IMR-90 (cell line): Measurements from ENCODE around the gene RNF31. TPM values are rescaled to one million over a fixed set of nuclear protein-coding genes. Genes with fewer than 3 reads are reported as not detected.

Source experiments
- ATAC-seq: fragments of 200-7000 bp; cut with Tn5 transposase; 2 replicates; pipeline ENCODE4 v1.9.1; 2020; ENCODE audit warnings: low read depth, mild to moderate bottlenecking, moderate library complexity
- BruUV-seq: library from RNA; stranded (reverse); fragments of 400-500 nt; replicated peaks from 2 replicates; lab custom pipeline; 2021; lab: Mats Ljungman, UMichigan
- CTCF ChIA-PET: fragments of 300-600 bp; formaldehyde crosslinking; extraction: SDS; loops from one replicate; lab custom pipeline; 2021; ENCODE audit warnings: antibody characterized with exemption; lab: Yijun Ruan, JAX
- POLR2A ChIA-PET: fragments of 300-600 bp; sonication (Branson Sonifier 250); formaldehyde crosslinking; loops from one replicate; lab custom pipeline; 2022; ENCODE audit warnings: antibody characterized with exemption; ENCODE audit not compliant: unreplicated experiment; lab: Charles Lee
- DNase-seq: peaks from one replicate; pipeline ENCODE4 v3.0.0; 2013
- H2AFZ ChIP-seq: replicated peaks from 2 replicates; pipeline ENCODE3; 2013; ENCODE audit warnings: low read length, mild to moderate bottlenecking; ENCODE audit not compliant: poor library complexity
- H2AK5ac ChIP-seq: 2 replicates; pipeline ENCODE4 v1.6.1; 2013; ENCODE audit warnings: low read depth, low read length, inconsistent platforms
- H2AK9ac ChIP-seq: replicated peaks from 2 replicates; pipeline ENCODE3; 2013; ENCODE audit warnings: mild to moderate bottlenecking, low read depth, low read length, moderate library complexity; ENCODE audit not compliant: poor library complexity
- H2BK120ac ChIP-seq: 2 replicates; pipeline ENCODE4 v1.6.1; 2013; ENCODE audit warnings: low read depth, low read length, inconsistent platforms
- H2BK15ac ChIP-seq: 3 replicates; pipeline ENCODE4 v1.6.1; 2013; ENCODE audit warnings: low read depth, low read length, inconsistent platforms
- H2BK20ac ChIP-seq: 2 replicates; pipeline ENCODE4 v1.6.1; 2013; ENCODE audit warnings: low read depth, mild to moderate bottlenecking, inconsistent platforms, low read length, moderate library complexity
- H2BK5ac ChIP-seq: 2 replicates; pipeline ENCODE4 v1.6.1; 2013; ENCODE audit warnings: mild to moderate bottlenecking, low read depth, low read length, inconsistent platforms; ENCODE audit not compliant: poor library complexity, severe bottlenecking
- H3K14ac ChIP-seq: replicated peaks from 2 replicates; pipeline ENCODE4 v1.6.1; 2013; ENCODE audit warnings: low read depth, low read length, inconsistent platforms
- H3K18ac ChIP-seq: 2 replicates; pipeline ENCODE4 v1.6.1; 2013; ENCODE audit warnings: low read depth, low read length, control low read depth
- H3K23ac ChIP-seq: 2 replicates; pipeline ENCODE4 v1.6.1; 2013; ENCODE audit warnings: low read depth, low read length, inconsistent platforms
- H3K27ac ChIP-seq: 2 replicates; pipeline ENCODE4 v1.5.1; 2013; ENCODE audit warnings: mild to moderate bottlenecking, control low read depth, low read length; ENCODE audit not compliant: insufficient read depth
- H3K27me3 ChIP-seq: 2 replicates; pipeline ENCODE4 v1.6.1; 2013; ENCODE audit warnings: low read length; ENCODE audit not compliant: control insufficient read depth, insufficient read depth
- H3K36me3 ChIP-seq: 2 replicates; pipeline ENCODE4 v1.6.1; 2013; ENCODE audit warnings: low read length, mixed read lengths; ENCODE audit not compliant: control insufficient read depth, insufficient read depth
- H3K4ac ChIP-seq: 2 replicates; pipeline ENCODE4 v1.6.1; 2013; ENCODE audit warnings: low read depth, low read length, inconsistent platforms
- H3K4me1 ChIP-seq: 2 replicates; pipeline ENCODE4 v1.6.1; 2013; ENCODE audit warnings: low read length, mixed read lengths; ENCODE audit not compliant: control insufficient read depth, insufficient read depth
- H3K4me2 ChIP-seq: 2 replicates; pipeline ENCODE4 v1.6.1; 2013; ENCODE audit warnings: low read depth, mild to moderate bottlenecking, control low read depth, low read length, moderate library complexity
- H3K4me3 ChIP-seq: 2 replicates; pipeline ENCODE4 v1.5.1; 2013; ENCODE audit warnings: low read depth, mild to moderate bottlenecking, control low read depth, low read length, moderate library complexity; ENCODE audit not compliant: insufficient read depth
- H3K56ac ChIP-seq: 2 replicates; pipeline ENCODE4 v1.6.1; 2013; ENCODE audit warnings: low read length, inconsistent platforms; ENCODE audit not compliant: insufficient read depth; ENCODE audit errors: extremely low read depth
- H3K79me1 ChIP-seq, 2 experiments: 2 replicates each; pipeline ENCODE4 v1.6.1; 2013; ENCODE audit warnings: low read length in 2 of 2, inconsistent platforms in 1 of 2, low read depth in 1 of 2
- H3K9ac ChIP-seq: 2 replicates; pipeline ENCODE4 v1.6.1; 2013; ENCODE audit warnings: low read depth, low read length, control low read depth
- H3K9me1 ChIP-seq: 2 replicates; pipeline ENCODE4 v1.6.1; 2013; ENCODE audit warnings: low read length, inconsistent platforms; ENCODE audit not compliant: insufficient read depth
- H3K9me3 ChIP-seq: 2 replicates; pipeline ENCODE4 v1.6.1; 2013; ENCODE audit warnings: low read length; ENCODE audit not compliant: control insufficient read depth, insufficient read depth
- H4K20me1 ChIP-seq: 2 replicates; pipeline ENCODE4 v1.6.1; 2013; ENCODE audit warnings: low read length, inconsistent platforms; ENCODE audit not compliant: insufficient read depth
- H4K5ac ChIP-seq: 2 replicates; pipeline ENCODE4 v1.6.1; 2013; ENCODE audit warnings: mild to moderate bottlenecking, low read depth, low read length, control low read depth
- H4K8ac ChIP-seq, 2 experiments: 2 replicates each; pipeline ENCODE4 v1.6.1; 2013; ENCODE audit warnings: low read depth in 2 of 2, low read length in 2 of 2, control low read depth in 1 of 2, inconsistent platforms in 1 of 2
- H4K91ac ChIP-seq: 2 replicates; pipeline ENCODE4 v1.6.1; 2013; ENCODE audit warnings: low read depth, low read length, inconsistent platforms; ENCODE audit not compliant: insufficient read depth
- POLR2A ChIP-seq: IDR thresholded peaks from 2 replicates; pipeline ENCODE4 v1.6.1; 2012; ENCODE audit warnings: mild to moderate bottlenecking, low read depth, low read length
- RFX5 ChIP-seq: IDR thresholded peaks from 2 replicates; pipeline ENCODE4 v1.8.0; 2012; ENCODE audit warnings: low read depth, mild to moderate bottlenecking, low read length, moderate library complexity
- USF2 ChIP-seq: fragments of 150-350 bp; IDR thresholded peaks from 2 replicates; pipeline ENCODE4 v1.6.1; 2017; ENCODE audit warnings: mild to moderate bottlenecking, antibody characterized with exemption, low read length, low read depth
- WGBS, 2 experiments: methylation state at CpG; one replicate each; pipeline versions ENCODE4 v1.1.5 to v1.1.7; 2013; ENCODE audit warnings: missing lambda C conversion rate in 2 of 2; ENCODE audit not compliant: insufficient read length in 1 of 2; ENCODE audit errors: extremely low coverage in 2 of 2; 5-methylcytosine and 5-hydroxymethylcytosine counted together
- dilution Hi-C: fragments of 300-500 bp; cut with HindIII; formaldehyde crosslinking; loops from one replicate; pipeline ENCODE4 v1.14.3; 2018; ENCODE audit warnings: low sequenced_read_pairs; ENCODE audit not compliant: unreplicated experiment
- in situ Hi-C: fragments of 300-500 bp; cut with MboI; formaldehyde crosslinking; loops from 3 replicates; pipeline ENCODE4 v1.14.3; 2019; ENCODE audit warnings: low sequenced_read_pairs, inconsistent platforms, mixed read lengths
- intact Hi-C: fragments of 100-400 bp; cut with micrococcal nuclease; formaldehyde crosslinking; loops from 2 replicates; pipeline ENCODE4 v1.10.0; 2022
- polyA plus RNA-seq, 3 experiments: library from polyadenylated mRNA; depleted of rRNA; stranded (reverse); fragments of >200 nt; gene quantifications; 2 replicates each; pipeline ENCODE4 v1.2.3, GENCODE V29; 2012; ENCODE audit warnings: low replicate concordance in 1 of 3
- total RNA-seq: library from RNA; depleted of rRNA; stranded (reverse); fragments of >200 nt; gene quantifications from 2 replicates; pipeline ENCODE4 v1.2.3, GENCODE V29; 2012

RNF31 gene
- total and polyA plus RNA-seq, 2 of the 4 experiments (the other 2 are of a cell fraction) = 31.6 to 37.5 TPM

DNA sequence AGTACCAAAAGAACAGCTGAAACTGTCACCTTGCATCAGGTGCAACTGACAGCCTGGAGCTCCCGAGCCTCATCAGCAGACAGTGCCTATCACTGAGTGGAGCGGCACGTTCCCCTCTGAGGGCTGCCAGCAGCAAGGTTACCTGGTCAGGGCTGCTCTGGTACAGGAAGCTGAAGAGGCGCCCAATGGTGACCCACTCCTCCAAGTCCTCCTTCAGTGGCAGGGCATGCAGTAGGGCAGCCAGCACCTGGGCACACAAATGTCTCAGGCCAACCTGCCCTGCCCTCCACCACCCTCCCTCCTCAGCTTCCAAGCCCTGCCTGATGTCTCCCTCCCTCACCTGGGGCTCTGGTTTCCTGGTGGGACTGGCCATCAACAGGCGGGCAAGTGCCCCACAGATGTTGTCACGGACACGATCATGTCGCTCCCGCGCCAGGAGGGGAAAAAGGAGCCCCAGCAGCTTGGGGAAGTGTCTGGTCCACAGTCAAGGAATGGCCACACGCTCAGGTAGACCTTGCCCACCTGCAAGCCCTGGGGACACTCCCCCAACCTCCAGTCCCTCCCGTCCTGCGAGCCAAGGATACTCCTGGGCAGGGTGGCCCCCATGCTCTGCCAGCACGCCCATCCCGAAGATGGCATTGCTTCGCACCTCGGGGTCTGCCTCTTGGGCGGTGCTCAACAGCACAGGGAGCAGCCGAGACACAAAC, 34.2 kb downstream of the RNF31 start:
- Histone ChIP-seq H3K14ac (no peak overlapping the region), H3K9ac (no peak overlapping the region), H4K5ac (no peak overlapping the region), H2AK5ac (no peak overlapping the region), H3K23ac (no peak overlapping the region), H3K4me2 (no peak overlapping the region), H2BK20ac (no peak overlapping the region), H2BK15ac (no peak overlapping the region), H2AK9ac (peak overlapping the region; percentile 28), H4K91ac (no peak overlapping the region), H2AFZ (peak overlapping the region; percentile 1), H3K27me3 (no peaks in the 10 kb centered on the region), H3K9me3 (no peaks in the 10 kb centered on the region), H3K18ac (no peak overlapping the region), H3K36me3 (peaks cover 86% of the 10 kb centered on the region), H3K4me3 (no peak overlapping the region), H3K27ac (no peak overlapping the region), H3K79me1 (peaks cover 0 to 18% of the 10 kb centered on the region in 2 experiments; a peak in 3 of 4 replicates), H3K9me1 (no peaks in the 10 kb centered on the region; the same call in 1 of the 2 replicates), H3K4ac (no peak overlapping the region), H2BK5ac (no peak overlapping the region), H2BK120ac (no peak overlapping the region), H4K8ac (no peak overlapping the region), H3K56ac (no peak overlapping the region), H4K20me1 (no peaks in the 10 kb centered on the region), H3K4me1 (peaks cover 2% of the 10 kb centered on the region; the same call in 1 of the 2 replicates)
- ChIA-PET POLR2A (no interaction called here), CTCF (no interaction called here)
- 99% methylated on average over 7 of the region's 19 CpGs; no CpG with 5 or more reads in 1 of the 2 experiments for WGBS, 2 experiments
- ATAC-seq (no peak), DNase-seq (no peak)
- BruUV-seq = no TSS peak
- intact Hi-C loops = no loop called here
- TF ChIP-seq USF2 (no peak), RFX5 (no peak), POLR2A (no peak)
- dilution Hi-C loops = no loop called here
- in situ Hi-C loops = no loop called here
